Amygdala (tissue), 56 donors: ENCODE data around the gene ETV1.

Source experiments
- DNase-seq, 56 donors: peaks; one replicate each; lab custom pipeline; 2025; lab: John Stamatoyannopoulos, UW

Gene ETV1

GRCh38 chr7:13841284-13841683 is 148.2 kb downstream of the ETV1 start:
- DNase-seq = no peak
